Measurements from ENCODE around the gene ZNF219. TPM values are rescaled to one million over a fixed set of nuclear protein-coding genes. Genes with fewer than 3 reads are reported as not detected.

Gene ZNF219
- total and polyA plus RNA-seq, 2 of the 13 experiments (the other 11 are each of a cell fraction or from before 2014, with no cell fraction given) = 34.5 to 36.6 TPM

DNA sequence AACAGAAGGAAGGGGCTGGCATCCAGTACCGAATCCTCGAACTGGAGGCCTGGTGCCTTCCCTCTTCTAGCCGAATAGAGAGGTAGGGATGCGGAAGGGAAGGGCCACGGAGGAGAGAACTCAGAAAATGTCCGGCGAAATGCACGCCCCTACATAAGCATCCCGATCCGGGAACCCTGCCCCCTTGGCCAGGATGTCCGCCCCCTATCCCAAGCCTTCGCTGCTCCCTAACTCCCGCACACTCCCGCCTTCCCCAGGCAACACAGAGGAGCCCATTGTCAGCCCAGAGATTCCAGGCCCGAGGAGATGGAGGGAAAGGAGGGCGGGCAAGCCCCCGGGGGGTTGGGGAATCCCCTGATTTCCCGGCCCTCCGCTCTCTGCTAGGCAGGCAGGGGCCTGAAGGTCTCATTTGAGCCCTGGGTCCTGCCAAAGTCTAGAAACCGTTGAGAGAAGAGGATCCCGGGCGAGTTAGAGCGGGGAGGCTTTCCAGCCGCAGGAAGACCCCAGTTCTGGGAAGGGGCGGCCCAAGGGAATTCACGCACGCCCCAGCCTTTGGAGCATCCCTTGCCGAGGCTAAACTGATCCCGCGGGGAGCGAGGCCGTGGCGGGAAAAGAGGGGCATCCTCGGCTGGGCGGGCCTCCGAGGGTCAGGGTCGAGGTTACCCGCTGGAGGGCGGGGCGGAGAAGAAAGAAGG, 28.9 kb downstream of the ZNF219 start (continued):
- TF ChIP-seq ZNF530 (CRISPR knock-in tag; IDR thresholded peaks at IDR 0.05; ENCODE audit: low read depth) = no peak
- TF ChIP-seq ZNF747 (CRISPR knock-in tag; IDR thresholded peaks at IDR 0.05; ENCODE audit: borderline replicate concordance) = peak; percentile 60; the same call in 1 of the 2 replicates
- no peak for TF ChIP-seq ZNF24 (IDR thresholded peaks at IDR 0.05)
- no peak for TF ChIP-seq PHF20 (CRISPR knock-in tag; IDR thresholded peaks at IDR 0.05)
- peak; percentile 88; the same call in 1 of the 2 replicates for TF ChIP-seq TFDP1 (CRISPR knock-in tag; IDR thresholded peaks at IDR 0.05; ENCODE audit: borderline replicate concordance)
- TF ChIP-seq ISL2 (CRISPR knock-in tag; IDR thresholded peaks at IDR 0.05) = peak; percentile 22; the same call in 1 of the 2 replicates
- TF ChIP-seq CC2D1A (CRISPR knock-in tag; IDR thresholded peaks at IDR 0.05) = no peak
- no peak for TF ChIP-seq MAFG (CRISPR knock-in tag; IDR thresholded peaks at IDR 0.05)
- TF ChIP-seq RFX1 (IDR thresholded peaks at IDR 0.05) = no peak
- peak; percentile 43; the same call in 1 of the 2 replicates for TF ChIP-seq TIGD3 (CRISPR knock-in tag; IDR thresholded peaks at IDR 0.05; ENCODE audit: borderline replicate concordance)
- TF ChIP-seq HNF4G (IDR thresholded peaks at IDR 0.05; ENCODE audit: borderline replicate concordance, low read depth, low read length) = no peak
- TF ChIP-seq HNF4G (CRISPR knock-in tag; IDR thresholded peaks at IDR 0.05; ENCODE audit: borderline replicate concordance, low read depth) = no peak
- no peak for TF ChIP-seq RFX3 (CRISPR knock-in tag; IDR thresholded peaks at IDR 0.05)
- no peak for TF ChIP-seq POGK (CRISPR knock-in tag; conservative IDR thresholded peaks at IDR 0.05)
- no peak for TF ChIP-seq FOXJ3 (CRISPR knock-in tag; IDR thresholded peaks at IDR 0.05; ENCODE audit: borderline replicate concordance)
- peak; percentile 69 for TF ChIP-seq ZNF609 (CRISPR knock-in tag; IDR thresholded peaks at IDR 0.05; ENCODE audit: borderline replicate concordance)
- no peak for TF ChIP-seq ZNF484 (CRISPR knock-in tag; IDR thresholded peaks at IDR 0.05; ENCODE audit: borderline replicate concordance, low read depth)

All from HepG2 (cell line).